GM18520 (cell line): ENCODE results near the gene TANC1.

Experiments
- ATAC-seq: cut with Tn5 transposase; IDR thresholded peaks from one replicate; pipeline ENCODE4 v1.9.1; 2021; ENCODE audit not compliant: unreplicated experiment

TANC1 gene

GRCh38 chr2:158968396-158969161 lies at the start of gene TANC1:
TANC1 (plus strand) TSS chr2:158968640; CDS start chr2:159065911, 97,271 bp downstream.
- no peak for ATAC-seq

GRCh38 chr2:158921599-158922408 lies 46.6 kb upstream of the TANC1 start:
- no peak for ATAC-seq

- no peak for ATAC-seq
Measured at GRCh38 chr2:158922601-158923000, 45.8 kb upstream of the TANC1 start.

GRCh38 chr2:158923180-158923594 lies 45.3 kb upstream of the TANC1 start:
- ATAC-seq, result no peak

- ATAC-seq, result no peak
Measured at GRCh38 chr2:158923641-158924040, 44.8 kb upstream of the TANC1 start.

- peak; percentile 95 for ATAC-seq
Measured at GRCh38 chr2:158926478-158926948, 41.9 kb upstream of the TANC1 start.

- ATAC-seq, result no peak
Measured at GRCh38 chr2:158928515-158928914, 39.9 kb upstream of the TANC1 start.

GRCh38 chr2:158928965-158929364 lies 39.5 kb upstream of the TANC1 start:
- no peak for ATAC-seq

GRCh38 chr2:158931572-158931971 lies 36.9 kb upstream of the TANC1 start:
- no peak for ATAC-seq

- no peak for ATAC-seq
Measured at GRCh38 chr2:158932131-158932645, 36.3 kb upstream of the TANC1 start.

GRCh38 chr2:158934170-158934569 lies 34.3 kb upstream of the TANC1 start:
- no peak for ATAC-seq

- ATAC-seq, result no peak
Measured at GRCh38 chr2:158935617-158936016, 32.8 kb upstream of the TANC1 start.

- ATAC-seq, result no peak
Measured at GRCh38 chr2:158936978-158937377, 31.5 kb upstream of the TANC1 start.

- ATAC-seq, result no peak
Measured at GRCh38 chr2:158940356-158940755, 28.1 kb upstream of the TANC1 start.

GRCh38 chr2:158943973-158944372 lies 24.5 kb upstream of the TANC1 start:
- ATAC-seq, result no peak

GRCh38 chr2:158948964-158949699 lies 19.3 kb upstream of the TANC1 start:
- ATAC-seq, result no peak

GRCh38 chr2:158953454-158953853 lies 15.0 kb upstream of the TANC1 start:
- no peak for ATAC-seq

- ATAC-seq, result no peak
Measured at GRCh38 chr2:158953926-158954763, 14.3 kb upstream of the TANC1 start.

- no peak for ATAC-seq
Measured at GRCh38 chr2:158955842-158956365, 12.5 kb upstream of the TANC1 start.

GRCh38 chr2:158958365-158958764 lies 10.1 kb upstream of the TANC1 start:
- ATAC-seq, result no peak
